Measurements from ENCODE around the gene CCSER2. TPM values are rescaled to one million over a fixed set of nuclear protein-coding genes. Genes with fewer than 3 reads are reported as not detected.

Gene CCSER2
- total and polyA plus RNA-seq, 8 donors = 7.0 to 87.9 (median 27.1) TPM

- intact Hi-C loops (cut with DNase I; ENCODE audit: low total_unique reads) = no loop called here
- Histone ChIP-seq H3K4me3 (peak overlapping the region; percentile 81 to 99 (median 88)), H3K27ac (peak overlapping the region; percentile 94 to 99 (median 98)), H3K27me3 (no peaks in the 10 kb centered on the region), H3K4me1 (peaks cover 17 to 50% (median 35%) of the 10 kb centered on the region in 4 donors), H3K9me3 (no peaks in the 10 kb centered on the region), H3K36me3 (no peaks in the 10 kb centered on the region)
- TF ChIP-seq CTCF (IDR thresholded peaks at IDR 0.05) (no peak), POLR2AphosphoS5 (IDR thresholded peaks at IDR 0.05) (no peak), POLR2A (IDR thresholded peaks at IDR 0.05) (no peak), EP300 (IDR thresholded peaks at IDR 0.05) (no peak)
- 1 to 11% (median 3%) methylated on average over 6 of the region's 6 CpGs for WGBS, 5 donors
- peak in 1 of 2 donors; percentile 68 for DNase-seq
Measured at GRCh38 chr10:84329196-84329611, 815 bp downstream of the CCSER2 start.

GRCh38 chr10:84329986-84330651 lies 1.7 kb downstream of the CCSER2 start:
- Histone ChIP-seq H3K9me3 (no peaks in the 10 kb centered on the region), H3K27ac (peak overlapping the region in 3 of 5 donors; percentile 35 to 99 (median 94)), H3K36me3 (no peaks in the 10 kb centered on the region), H3K4me1 (peaks cover 17 to 58% (median 39%) of the 10 kb centered on the region in 4 donors), H3K4me3 (peak overlapping the region in 2 of 4 donors; percentile 81 to 84), H3K27me3 (no peaks in the 10 kb centered on the region)
- intact Hi-C loops (cut with DNase I; ENCODE audit: low total_unique reads) = no loop called here
- TF ChIP-seq EP300 (IDR thresholded peaks at IDR 0.05) = no peak
- no peak for TF ChIP-seq CTCF (IDR thresholded peaks at IDR 0.05)
- no peak for TF ChIP-seq POLR2A (IDR thresholded peaks at IDR 0.05)
- TF ChIP-seq POLR2AphosphoS5 (IDR thresholded peaks at IDR 0.05) = no peak
- no peak for DNase-seq
- 81 to 87% (median 86%) methylated on average over 7 of the region's 7 CpGs for WGBS, 5 donors

- no peaks in the 10 kb centered on the region for H3K36me3 ChIP-seq
- DNase-seq = no peak
- 65 to 87% (median 83%) methylated on average over 2 of the region's 2 CpGs for WGBS, 5 donors
- H3K4me3 ChIP-seq = no peak overlapping the region
- no peak for TF ChIP-seq EP300 (IDR thresholded peaks at IDR 0.05)
- TF ChIP-seq POLR2AphosphoS5 (IDR thresholded peaks at IDR 0.05) = no peak
- no peak for TF ChIP-seq CTCF (IDR thresholded peaks at IDR 0.05)
- peaks cover 17 to 68% (median 43%) of the 10 kb centered on the region in 4 donors for H3K4me1 ChIP-seq
- H3K9me3 ChIP-seq = no peaks in the 10 kb centered on the region
- intact Hi-C loops (cut with DNase I; ENCODE audit: low total_unique reads) = no loop called here
- peak overlapping the region in 2 of 5 donors; percentile 35 to 38 for H3K27ac ChIP-seq
- H3K27me3 ChIP-seq = no peaks in the 10 kb centered on the region
Measured at GRCh38 chr10:84331091-84331490, 2.7 kb downstream of the CCSER2 start.

GRCh38 chr10:84333864-84334451 lies 5.6 kb downstream of the CCSER2 start:
- WGBS, 5 donors = 67 to 84% (median 70%) methylated on average over 2 of the region's 2 CpGs
- intact Hi-C loops (cut with DNase I; ENCODE audit: low total_unique reads) = no loop called here
- TF ChIP-seq POLR2AphosphoS5 (IDR thresholded peaks at IDR 0.05) (no peak), CTCF (IDR thresholded peaks at IDR 0.05) (no peak), EP300 (IDR thresholded peaks at IDR 0.05) (no peak), POLR2A (IDR thresholded peaks at IDR 0.05) (no peak)
- no peak overlapping the region for H3K4me3 ChIP-seq
- H3K36me3 ChIP-seq = no peaks in the 10 kb centered on the region
- peak in 1 of 2 donors; percentile 60 for DNase-seq
- no peaks in the 10 kb centered on the region for H3K27me3 ChIP-seq
- H3K4me1 ChIP-seq = peaks cover 27 to 79% (median 50%) of the 10 kb centered on the region in 4 donors
- no peak overlapping the region for H3K27ac ChIP-seq
- H3K9me3 ChIP-seq = no peaks in the 10 kb centered on the region
